HepG2 (cell line): ENCODE data around the gene NEK5. TPM values are rescaled to one million over a fixed set of nuclear protein-coding genes. Genes with fewer than 3 reads are reported as not detected.
A peak's percentile ranks its signal among the peaks of the same experiment; 100 is the strongest.

ENCODE experiments used
- AKAP8 ChIP-seq: sonication (generic); formaldehyde crosslinking; IDR thresholded peaks from 2 replicates; pipeline ENCODE4 v1.5.1; 2020; ENCODE audit warnings: mild to moderate bottlenecking, missing genetic modification reagents
- ATF7 ChIP-seq, 2 experiments: fragments of 450-650 bp in 1 of 2; sonication (generic) in 1 of 2; formaldehyde crosslinking in 1 of 2; IDR thresholded peaks; 2 replicates each; pipeline versions ENCODE4 v1.4.0 to v1.6.1; 2016 to 2020; ENCODE audit warnings: antibody characterized with exemption in 1 of 2, mild to moderate bottlenecking in 1 of 2, missing genetic modification reagents in 1 of 2
- HDAC1 ChIP-seq: sonication (generic); formaldehyde crosslinking; IDR thresholded peaks from 2 replicates; pipeline ENCODE4 v1.5.1; 2020; ENCODE audit warnings: mild to moderate bottlenecking, missing genetic modification reagents
- IRF2 ChIP-seq: IDR thresholded peaks from 2 replicates; pipeline ENCODE4 v1.6.1; 2018; ENCODE audit warnings: missing genetic modification reagents, missing compliant biosample characterization
- RARA ChIP-seq: IDR thresholded peaks from 2 replicates; pipeline ENCODE4 v1.6.1; 2016; ENCODE audit warnings: missing genetic modification reagents, missing compliant biosample characterization
- RBM22 ChIP-seq: fragments of 200-400 bp; formaldehyde crosslinking; optimal IDR thresholded peaks from 2 replicates; pipeline ENCODE3; 2017; ENCODE audit warnings: mild to moderate bottlenecking, low read length, moderate library complexity
- RXRB ChIP-seq: IDR thresholded peaks from 2 replicates; pipeline ENCODE4 v1.6.1; 2016; ENCODE audit warnings: borderline replicate concordance, missing genetic modification reagents, missing compliant biosample characterization
- SMAD3 ChIP-seq: sonication (generic); formaldehyde crosslinking; IDR thresholded peaks from 2 replicates; pipeline ENCODE4 v1.4.0; 2020; ENCODE audit warnings: missing genetic modification reagents
- SRF ChIP-seq: IDR thresholded peaks from 2 replicates; pipeline ENCODE4 v1.6.1; 2011; ENCODE audit warnings: mild to moderate bottlenecking, low read depth, low read length, moderate library complexity
- ZBTB1 ChIP-seq: sonication (generic); formaldehyde crosslinking; IDR thresholded peaks from 2 replicates; pipeline ENCODE4 v1.4.0; 2020; ENCODE audit warnings: missing genetic modification reagents, borderline replicate concordance
- ZFP62 ChIP-seq: sonication (generic); formaldehyde crosslinking; IDR thresholded peaks from 2 replicates; pipeline ENCODE4 v1.4.0; 2020; ENCODE audit warnings: missing genetic modification reagents
- ZFP90 ChIP-seq: sonication (generic); formaldehyde crosslinking; IDR thresholded peaks from 2 replicates; pipeline ENCODE4 v1.8.0; 2022; ENCODE audit warnings: missing genetic modification reagents, mild to moderate bottlenecking, inconsistent platforms, borderline replicate concordance
- ZNF441 ChIP-seq: sonication (generic); formaldehyde crosslinking; IDR thresholded peaks from 2 replicates; pipeline ENCODE4 v1.7.0; 2021; ENCODE audit warnings: missing genetic modification reagents, borderline replicate concordance
- ZNF546 ChIP-seq: sonication (generic); formaldehyde crosslinking; conservative IDR thresholded peaks from 2 replicates; pipeline ENCODE4 v1.8.1; 2023; ENCODE audit warnings: mild to moderate bottlenecking, missing genetic modification reagents
- ZNF563 ChIP-seq: sonication (generic); formaldehyde crosslinking; IDR thresholded peaks from 2 replicates; pipeline ENCODE4 v1.8.0; 2022; ENCODE audit warnings: mild to moderate bottlenecking, moderate library complexity, missing genetic modification reagents
- ZNF678 ChIP-seq: sonication (generic); formaldehyde crosslinking; IDR thresholded peaks from 2 replicates; pipeline ENCODE4 v1.4.0; 2020; ENCODE audit warnings: mild to moderate bottlenecking, missing genetic modification reagents
- ZNF768 ChIP-seq: sonication (generic); formaldehyde crosslinking; IDR thresholded peaks from 2 replicates; pipeline ENCODE4 v1.4.0; 2020; ENCODE audit warnings: missing genetic modification reagents
- ZZZ3 ChIP-seq: sonication (generic); formaldehyde crosslinking; IDR thresholded peaks from 2 replicates; pipeline ENCODE4 v1.4.0; 2020; ENCODE audit warnings: missing genetic modification reagents, mild to moderate bottlenecking, borderline replicate concordance
- polyA plus RNA-seq, 8 experiments: library from polyadenylated mRNA; depleted of rRNA in 3 of 8; stranded (reverse) in 7 of 8; unstranded in 1 of 8; fragments of >200 nt; fragmentation: Illumina TruSeq in 4 of 8; extraction: Trizol in 4 of 8; gene quantifications; 2 replicates each; pipeline versions ENCODE4 v1.2.1 to v1.2.3, GENCODE V29; 2011 to 2016; ENCODE audit warnings: low read depth in 4 of 8, missing spikeins in 1 of 8, mixed read lengths in 1 of 8; ENCODE audit not compliant: insufficient read depth in 1 of 8
- total RNA-seq, 5 experiments: library from RNA; depleted of rRNA; stranded (reverse); fragments of >200 nt; fragmentation: Illumina TruSeq; extraction: Trizol; gene quantifications; 2 replicates each; pipeline ENCODE4 v1.2.3, GENCODE V29; 2016; ENCODE audit warnings: low read depth in 1 of 5
- TF ChIP-seq, protein P1 (sequence below): sonication (generic); formaldehyde crosslinking; IDR thresholded peaks from 2 replicates; pipeline ENCODE4 v1.4.0; 2020; ENCODE audit warnings: mild to moderate bottlenecking, missing genetic modification reagents
- TF ChIP-seq, protein P2 (sequence below): sonication (generic); formaldehyde crosslinking; IDR thresholded peaks from 2 replicates; pipeline ENCODE4 v1.5.1; 2020; ENCODE audit warnings: missing genetic modification reagents, mild to moderate bottlenecking, borderline replicate concordance
- TF ChIP-seq, protein P3 (sequence below): sonication (generic); formaldehyde crosslinking; IDR thresholded peaks from 2 replicates; pipeline ENCODE4 v1.8.1; 2022; ENCODE audit warnings: mild to moderate bottlenecking, missing genetic modification reagents
- TF ChIP-seq, protein P4 (sequence below): sonication (generic); formaldehyde crosslinking; IDR thresholded peaks from 2 replicates; pipeline ENCODE4 v1.5.0; 2020; ENCODE audit warnings: missing genetic modification reagents

Gene NEK5
- total and polyA plus RNA-seq, 2 of the 13 experiments (the other 11 are each of a cell fraction or from before 2014, with no cell fraction given): 0.12 to 0.22 TPM

DNA sequence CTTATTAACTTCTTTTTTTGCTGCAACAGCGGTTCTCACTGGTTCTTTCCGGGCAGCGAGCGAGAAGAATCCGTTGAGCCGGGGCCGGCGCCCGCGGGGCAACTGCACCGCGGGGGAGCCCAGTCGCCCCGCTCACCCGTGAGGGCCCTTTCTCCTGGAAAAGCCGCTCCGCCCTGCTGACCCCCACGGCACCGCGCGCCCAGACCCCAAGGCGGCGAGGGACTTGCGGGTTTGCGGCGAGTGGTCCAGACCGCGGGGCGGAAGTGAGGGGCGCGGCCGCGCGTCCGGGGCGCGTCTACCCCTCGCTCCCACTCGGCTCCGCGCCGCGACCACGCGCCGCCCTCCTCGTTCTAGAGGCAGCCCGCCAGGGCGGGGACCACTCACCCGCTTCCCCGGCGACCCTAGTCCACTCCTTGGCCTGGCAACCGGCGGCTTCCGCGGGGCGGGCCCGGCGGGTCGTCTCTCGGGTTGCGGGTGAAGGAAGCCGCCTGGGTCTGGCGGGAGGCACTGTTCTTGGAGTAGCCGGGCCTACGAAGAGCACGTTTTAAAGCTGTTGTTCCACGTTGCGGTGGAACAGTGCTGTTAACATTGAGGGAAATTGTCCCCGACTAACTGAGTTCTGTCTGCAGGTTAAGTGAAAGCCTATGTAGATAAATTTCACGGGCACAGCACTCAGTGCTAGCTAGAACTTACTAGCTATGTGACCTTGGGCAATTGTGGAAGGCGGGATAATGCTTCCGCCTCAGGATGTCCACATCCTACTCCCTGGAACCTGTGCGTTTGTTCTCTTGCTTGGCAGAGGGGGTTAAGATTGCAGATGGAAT is 30.5 kb upstream of the NEK5 start, which contains the start of gene NEK3 (continued):
- TF ChIP-seq ZZZ3 (peak; percentile 9; the same call in 1 of the 2 replicates), SRF (no peak), RXRB (CRISPR knock-in tag) (0 out of 2 replicates have a peak, but pooled peaks have one; percentile 41), RARA (peak; percentile 30; the same call in 1 of the 2 replicates), RBM22 (no peak), HDAC1 (CRISPR knock-in tag) (peak; percentile 57), ZNF546 (peak; percentile 87; the same call in 1 of the 2 replicates), SMAD3 (CRISPR knock-in tag) (peak; percentile 22; the same call in 1 of the 2 replicates), ZNF441 (CRISPR knock-in tag) (peak; percentile 88), ZBTB1 (CRISPR knock-in tag) (no peak; the same call in 1 of the 2 replicates), AKAP8 (CRISPR knock-in tag) (0 out of 2 replicates have a peak, but pooled peaks have one; percentile 62), ZNF768 (CRISPR knock-in tag) (peak; percentile 62; the same call in 1 of the 2 replicates), ZFP62 (CRISPR knock-in tag) (no peak), ATF7 (IDR thresholded peaks at IDR 0.05) (no peak), ATF7 (CRISPR knock-in tag; IDR thresholded peaks at IDR 0.05) (0 out of 2 replicates have a peak, but pooled peaks have one; percentile 13), ZFP90 (CRISPR knock-in tag) (peak; percentile 74; the same call in 1 of the 2 replicates), IRF2 (no peak), ZNF678 (CRISPR knock-in tag) (peak; percentile 66; the same call in 1 of the 2 replicates), ZNF563 (CRISPR knock-in tag) (peak; percentile 91)
- TF ChIP-seq, protein P1, sequence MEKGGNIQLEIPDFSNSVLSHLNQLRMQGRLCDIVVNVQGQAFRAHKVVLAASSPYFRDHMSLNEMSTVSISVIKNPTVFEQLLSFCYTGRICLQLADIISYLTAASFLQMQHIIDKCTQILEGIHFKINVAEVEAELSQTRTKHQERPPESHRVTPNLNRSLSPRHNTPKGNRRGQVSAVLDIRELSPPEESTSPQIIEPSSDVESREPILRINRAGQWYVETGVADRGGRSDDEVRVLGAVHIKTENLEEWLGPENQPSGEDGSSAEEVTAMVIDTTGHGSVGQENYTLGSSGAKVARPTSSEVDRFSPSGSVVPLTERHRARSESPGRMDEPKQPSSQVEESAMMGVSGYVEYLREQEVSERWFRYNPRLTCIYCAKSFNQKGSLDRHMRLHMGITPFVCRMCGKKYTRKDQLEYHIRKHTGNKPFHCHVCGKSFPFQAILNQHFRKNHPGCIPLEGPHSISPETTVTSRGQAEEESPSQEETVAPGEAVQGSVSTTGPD (CRISPR knock-in tag): no peak
- TF ChIP-seq, protein P2, sequence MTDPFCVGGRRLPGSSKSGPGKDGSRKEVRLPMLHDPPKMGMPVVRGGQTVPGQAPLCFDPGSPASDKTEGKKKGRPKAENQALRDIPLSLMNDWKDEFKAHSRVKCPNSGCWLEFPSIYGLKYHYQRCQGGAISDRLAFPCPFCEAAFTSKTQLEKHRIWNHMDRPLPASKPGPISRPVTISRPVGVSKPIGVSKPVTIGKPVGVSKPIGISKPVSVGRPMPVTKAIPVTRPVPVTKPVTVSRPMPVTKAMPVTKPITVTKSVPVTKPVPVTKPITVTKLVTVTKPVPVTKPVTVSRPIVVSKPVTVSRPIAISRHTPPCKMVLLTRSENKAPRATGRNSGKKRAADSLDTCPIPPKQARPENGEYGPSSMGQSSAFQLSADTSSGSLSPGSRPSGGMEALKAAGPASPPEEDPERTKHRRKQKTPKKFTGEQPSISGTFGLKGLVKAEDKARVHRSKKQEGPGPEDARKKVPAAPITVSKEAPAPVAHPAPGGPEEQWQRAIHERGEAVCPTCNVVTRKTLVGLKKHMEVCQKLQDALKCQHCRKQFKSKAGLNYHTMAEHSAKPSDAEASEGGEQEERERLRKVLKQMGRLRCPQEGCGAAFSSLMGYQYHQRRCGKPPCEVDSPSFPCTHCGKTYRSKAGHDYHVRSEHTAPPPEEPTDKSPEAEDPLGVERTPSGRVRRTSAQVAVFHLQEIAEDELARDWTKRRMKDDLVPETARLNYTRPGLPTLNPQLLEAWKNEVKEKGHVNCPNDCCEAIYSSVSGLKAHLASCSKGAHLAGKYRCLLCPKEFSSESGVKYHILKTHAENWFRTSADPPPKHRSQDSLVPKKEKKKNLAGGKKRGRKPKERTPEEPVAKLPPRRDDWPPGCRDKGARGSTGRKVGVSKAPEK: no peak
- TF ChIP-seq, protein P3, sequence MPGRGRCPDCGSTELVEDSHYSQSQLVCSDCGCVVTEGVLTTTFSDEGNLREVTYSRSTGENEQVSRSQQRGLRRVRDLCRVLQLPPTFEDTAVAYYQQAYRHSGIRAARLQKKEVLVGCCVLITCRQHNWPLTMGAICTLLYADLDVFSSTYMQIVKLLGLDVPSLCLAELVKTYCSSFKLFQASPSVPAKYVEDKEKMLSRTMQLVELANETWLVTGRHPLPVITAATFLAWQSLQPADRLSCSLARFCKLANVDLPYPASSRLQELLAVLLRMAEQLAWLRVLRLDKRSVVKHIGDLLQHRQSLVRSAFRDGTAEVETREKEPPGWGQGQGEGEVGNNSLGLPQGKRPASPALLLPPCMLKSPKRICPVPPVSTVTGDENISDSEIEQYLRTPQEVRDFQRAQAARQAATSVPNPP (CRISPR knock-in tag): peak; percentile 68; the same call in 1 of the 2 replicates
- TF ChIP-seq, protein P4, sequence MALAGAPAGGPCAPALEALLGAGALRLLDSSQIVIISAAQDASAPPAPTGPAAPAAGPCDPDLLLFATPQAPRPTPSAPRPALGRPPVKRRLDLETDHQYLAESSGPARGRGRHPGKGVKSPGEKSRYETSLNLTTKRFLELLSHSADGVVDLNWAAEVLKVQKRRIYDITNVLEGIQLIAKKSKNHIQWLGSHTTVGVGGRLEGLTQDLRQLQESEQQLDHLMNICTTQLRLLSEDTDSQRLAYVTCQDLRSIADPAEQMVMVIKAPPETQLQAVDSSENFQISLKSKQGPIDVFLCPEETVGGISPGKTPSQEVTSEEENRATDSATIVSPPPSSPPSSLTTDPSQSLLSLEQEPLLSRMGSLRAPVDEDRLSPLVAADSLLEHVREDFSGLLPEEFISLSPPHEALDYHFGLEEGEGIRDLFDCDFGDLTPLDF (CRISPR knock-in tag): peak; percentile 81
